Ovary (tissue), 3 donors: Measurements from ENCODE around the gene GSTO1.

Experiments
- CTCF ChIP-seq, 3 donors: fragments of 450-650 bp in 2 of 3; fragments of 200-600 bp in 1 of 3; IDR thresholded peaks; one replicate each; pipeline versions ENCODE4 v1.5.1 to v1.8.0; 2016 to 2022; ENCODE audit warnings: antibody characterized with exemption in 3 of 3, mild to moderate bottlenecking in 1 of 3
- POLR2A ChIP-seq: fragments of 450-650 bp; IDR thresholded peaks from one replicate; pipeline ENCODE4 v1.6.1; 2017; ENCODE audit warnings: antibody characterized with exemption, mild to moderate bottlenecking, moderate library complexity
- donor health status: DM: no; HTN: no; CAD: no.

- TF ChIP-seq CTCF (IDR thresholded peaks at IDR 0.05), result no peak
- TF ChIP-seq POLR2A, result no peak
These were observed 50.2 kb downstream of the GSTO1 start for GRCh38 chr10:104304927-104305326.
